Measurements from ENCODE around the gene SLIT1.

DNA sequence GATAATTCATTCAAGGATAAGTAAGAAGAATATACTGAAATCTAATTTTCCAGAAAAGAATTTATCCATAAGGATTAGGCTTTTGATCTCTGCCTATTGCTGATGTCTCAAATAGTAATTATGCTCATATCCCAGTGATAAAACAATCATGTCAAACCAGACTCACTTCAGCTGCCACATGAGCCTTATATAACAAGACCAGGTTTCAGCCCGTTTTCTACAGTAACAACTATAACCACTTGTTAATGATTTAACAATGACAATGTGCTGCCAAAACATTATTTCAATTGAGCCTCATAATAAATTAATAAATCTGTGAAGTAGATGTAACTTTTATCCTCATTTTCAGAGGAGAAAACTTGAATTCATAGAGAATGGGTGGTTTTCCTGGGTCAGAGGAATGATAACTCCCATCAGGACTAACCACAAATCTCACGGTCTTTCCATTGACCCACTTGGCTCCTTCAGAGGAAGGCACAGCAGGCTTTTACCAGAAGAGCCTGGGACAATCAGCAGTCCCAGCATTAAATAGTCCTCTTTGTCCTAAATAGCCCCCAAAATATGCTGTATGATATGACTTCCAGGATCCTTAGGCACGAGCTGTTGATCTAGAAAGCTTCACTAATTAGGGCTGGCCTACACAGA lies 42.5 kb upstream of the SLIT1 start:
- TF ChIP-seq, protein P1, sequence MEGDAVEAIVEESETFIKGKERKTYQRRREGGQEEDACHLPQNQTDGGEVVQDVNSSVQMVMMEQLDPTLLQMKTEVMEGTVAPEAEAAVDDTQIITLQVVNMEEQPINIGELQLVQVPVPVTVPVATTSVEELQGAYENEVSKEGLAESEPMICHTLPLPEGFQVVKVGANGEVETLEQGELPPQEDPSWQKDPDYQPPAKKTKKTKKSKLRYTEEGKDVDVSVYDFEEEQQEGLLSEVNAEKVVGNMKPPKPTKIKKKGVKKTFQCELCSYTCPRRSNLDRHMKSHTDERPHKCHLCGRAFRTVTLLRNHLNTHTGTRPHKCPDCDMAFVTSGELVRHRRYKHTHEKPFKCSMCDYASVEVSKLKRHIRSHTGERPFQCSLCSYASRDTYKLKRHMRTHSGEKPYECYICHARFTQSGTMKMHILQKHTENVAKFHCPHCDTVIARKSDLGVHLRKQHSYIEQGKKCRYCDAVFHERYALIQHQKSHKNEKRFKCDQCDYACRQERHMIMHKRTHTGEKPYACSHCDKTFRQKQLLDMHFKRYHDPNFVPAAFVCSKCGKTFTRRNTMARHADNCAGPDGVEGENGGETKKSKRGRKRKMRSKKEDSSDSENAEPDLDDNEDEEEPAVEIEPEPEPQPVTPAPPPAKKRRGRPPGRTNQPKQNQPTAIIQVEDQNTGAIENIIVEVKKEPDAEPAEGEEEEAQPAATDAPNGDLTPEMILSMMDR (IDR thresholded peaks at IDR 0.05) = no peak
- TF ChIP-seq POLR2A (IDR thresholded peaks at IDR 0.05) = no peak
- TF ChIP-seq EP300 (IDR thresholded peaks at IDR 0.05) = no peak
